Activated CD4-positive, alpha-beta T cell treated with anti-CD3 and anti-CD28 coated beads, Interleukin-2, amount 50 U/mL, for 4 hours (primary cell): ENCODE measurements around the gene VDR.
"Not testable (repeated sequence)": the region's sequence is repeated elsewhere in the genome, so short reads cannot be mapped to it uniquely, and the experiment has no call there.

Experiments
- DNase-seq, 2 experiments: peaks; one replicate each; pipeline ENCODE4 v3.0.0-alpha.2; 2020

VDR gene

DNA sequence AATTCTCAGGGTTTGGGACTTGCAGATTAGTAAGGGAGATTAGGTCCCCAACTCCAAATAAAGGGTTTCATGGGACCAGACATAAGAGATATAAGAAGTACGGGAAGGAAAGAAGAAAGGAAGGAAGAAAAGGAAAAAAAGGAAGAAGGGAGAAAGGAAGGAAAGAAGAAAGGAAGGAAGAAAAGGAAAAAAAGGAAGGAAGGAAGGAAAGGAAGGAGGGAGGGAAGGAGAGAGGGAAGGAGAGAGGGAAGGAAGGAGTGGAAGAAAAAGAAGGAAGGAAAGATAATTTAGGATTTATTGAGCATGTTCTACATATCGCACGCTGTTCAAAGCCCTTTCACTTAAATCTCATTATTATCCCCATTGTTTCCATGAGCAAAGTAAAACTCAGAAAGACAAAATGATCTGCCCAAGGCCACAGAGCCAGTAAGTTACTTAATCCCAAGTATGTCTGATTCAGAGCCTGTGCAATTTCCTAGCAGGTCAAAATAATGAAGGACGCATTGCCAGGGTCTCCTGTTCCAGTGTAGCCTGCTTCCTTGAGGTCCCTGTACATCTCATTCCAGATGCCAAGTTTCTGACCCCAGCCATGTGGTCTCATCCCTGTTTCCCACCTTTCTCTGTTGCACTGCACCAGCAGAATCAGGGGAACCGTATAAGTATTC is 81.2 kb downstream of the VDR start:
- no peak for DNase-seq

DNA sequence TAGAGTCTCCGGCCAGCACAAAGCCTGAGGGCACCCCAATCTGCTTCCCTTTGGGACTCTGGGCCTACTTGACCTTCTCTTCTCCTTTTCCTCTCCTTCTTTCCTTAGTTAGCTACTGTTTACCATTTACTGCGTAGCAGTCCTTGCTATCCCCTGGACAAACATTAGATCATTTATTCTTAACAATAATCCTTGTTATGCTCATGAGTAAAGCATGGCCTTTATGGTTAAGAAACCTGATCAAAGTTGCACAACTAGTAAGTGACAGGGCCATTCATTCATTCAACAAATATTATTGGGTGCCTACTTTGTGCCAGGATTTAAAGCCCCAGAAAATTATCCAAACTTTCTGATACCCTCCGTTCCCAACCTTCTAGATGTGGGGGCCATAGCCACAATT is 81.9 kb downstream of the VDR start:
- DNase-seq: no peak

DNA sequence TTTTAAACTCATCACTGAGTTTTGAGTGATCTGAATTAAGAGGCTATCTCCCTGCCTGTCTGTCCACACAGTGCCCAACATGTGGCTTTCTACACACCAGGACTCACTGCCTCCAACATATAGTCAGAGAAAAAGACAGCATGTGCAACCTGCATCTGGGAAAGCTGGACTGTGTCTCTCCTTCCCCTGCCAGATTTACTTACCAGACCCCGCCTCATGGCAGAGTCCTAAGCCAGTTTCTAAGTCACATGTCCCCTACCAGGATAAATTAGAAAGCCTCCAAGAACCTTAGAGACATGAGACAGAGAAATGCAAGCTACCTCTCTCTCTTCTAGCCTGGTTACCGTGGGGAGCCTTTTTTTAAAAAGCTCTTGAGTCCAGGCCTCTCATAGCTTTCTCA is 82.4 kb downstream of the VDR start:
- DNase-seq: no peak

DNA sequence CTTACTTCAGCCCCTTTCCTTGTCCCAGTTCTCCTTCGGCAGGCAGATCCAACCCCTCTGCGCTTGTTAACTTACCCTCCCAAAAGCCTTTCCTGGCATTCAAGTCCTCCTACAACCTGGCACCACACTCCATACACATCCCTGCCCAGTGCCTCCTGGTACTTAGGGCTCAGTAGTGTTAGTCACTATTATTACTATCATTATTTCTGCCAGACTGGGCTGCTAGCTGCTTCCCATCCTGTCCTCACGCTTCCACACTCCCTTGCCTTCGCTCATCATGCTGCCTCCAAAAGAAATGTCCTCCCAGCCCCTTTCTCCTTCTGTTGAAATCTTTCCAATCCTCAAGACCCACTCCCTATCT is 83.5 kb downstream of the VDR start:
- DNase-seq: no peak

DNA sequence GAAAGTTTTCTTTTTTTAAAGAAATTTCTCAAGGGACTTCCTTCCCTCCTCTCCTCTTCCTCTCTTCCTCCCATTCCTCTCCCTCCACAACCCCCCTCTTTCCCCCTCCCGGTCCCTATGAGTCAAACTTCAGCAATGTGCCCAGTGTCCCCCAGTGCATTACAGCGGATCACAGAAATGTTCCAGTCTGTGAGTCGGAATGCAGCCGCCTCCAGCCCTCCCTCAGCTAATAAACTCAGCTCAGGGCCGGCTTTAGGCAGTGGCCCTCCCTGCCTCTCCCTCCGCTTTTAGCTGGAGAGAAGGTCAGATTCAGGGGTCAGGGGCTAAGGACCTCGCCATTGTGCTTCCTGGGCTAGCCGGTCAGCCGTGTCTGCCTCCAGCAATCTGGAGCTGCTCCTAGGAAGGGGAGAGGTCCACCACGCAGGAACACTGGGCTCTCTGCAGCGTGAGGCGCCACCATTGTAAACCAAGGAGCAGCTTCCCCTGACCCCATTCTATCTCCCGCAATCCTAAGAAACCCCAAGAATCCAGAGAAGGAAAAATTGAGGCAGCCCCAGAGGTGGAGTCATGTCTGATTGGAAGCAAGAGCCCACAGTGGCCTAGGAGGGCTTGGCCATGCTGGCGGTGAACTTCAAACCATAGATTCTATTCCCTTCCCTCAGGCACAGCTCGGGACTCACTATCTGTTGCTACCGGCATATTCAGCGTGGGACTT is 84.0 kb downstream of the VDR start:
- DNase-seq: no peak

DNA sequence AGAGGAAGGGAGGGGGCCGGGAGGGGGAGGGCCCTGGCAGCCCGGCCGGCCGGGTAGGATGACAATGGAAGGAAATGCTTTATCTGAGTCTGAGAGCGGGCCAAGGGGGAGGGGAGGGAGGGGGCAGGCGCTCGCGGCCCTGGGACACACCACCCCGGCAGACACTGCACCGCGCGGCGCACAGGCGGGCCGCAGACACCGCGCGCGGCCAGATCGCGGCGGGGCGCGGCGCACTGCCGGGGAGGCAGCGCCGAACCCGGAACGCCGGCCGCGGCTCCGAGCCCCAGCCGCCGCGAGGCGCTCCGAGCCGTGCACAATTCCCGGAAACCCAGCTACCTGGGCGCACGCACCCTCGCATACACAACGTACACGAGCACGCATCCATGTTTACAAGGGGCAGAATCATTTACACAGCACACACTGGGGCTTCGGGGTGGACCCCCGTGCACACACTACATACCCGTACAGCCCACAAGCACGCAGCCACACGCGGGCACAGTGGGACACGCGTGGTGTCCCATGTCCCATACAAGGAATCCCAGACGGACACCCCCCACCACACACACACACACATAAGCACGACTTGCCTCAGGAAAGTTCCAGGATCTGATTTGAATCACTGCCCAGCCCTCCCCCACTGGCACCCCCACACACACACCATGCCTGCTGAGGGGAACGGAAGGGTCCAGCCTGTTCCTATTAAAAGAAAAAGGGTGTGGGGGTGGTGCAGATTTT is 84.7 kb downstream of the VDR start, which contains the start of gene HDAC7:
TSS of gene HDAC7 (minus strand) at position 8 of the 735 bp plus-strand sequence. CDS start 118 bp downstream, outside the sequence.
- peak; percentile 68 to 76 for DNase-seq

DNA sequence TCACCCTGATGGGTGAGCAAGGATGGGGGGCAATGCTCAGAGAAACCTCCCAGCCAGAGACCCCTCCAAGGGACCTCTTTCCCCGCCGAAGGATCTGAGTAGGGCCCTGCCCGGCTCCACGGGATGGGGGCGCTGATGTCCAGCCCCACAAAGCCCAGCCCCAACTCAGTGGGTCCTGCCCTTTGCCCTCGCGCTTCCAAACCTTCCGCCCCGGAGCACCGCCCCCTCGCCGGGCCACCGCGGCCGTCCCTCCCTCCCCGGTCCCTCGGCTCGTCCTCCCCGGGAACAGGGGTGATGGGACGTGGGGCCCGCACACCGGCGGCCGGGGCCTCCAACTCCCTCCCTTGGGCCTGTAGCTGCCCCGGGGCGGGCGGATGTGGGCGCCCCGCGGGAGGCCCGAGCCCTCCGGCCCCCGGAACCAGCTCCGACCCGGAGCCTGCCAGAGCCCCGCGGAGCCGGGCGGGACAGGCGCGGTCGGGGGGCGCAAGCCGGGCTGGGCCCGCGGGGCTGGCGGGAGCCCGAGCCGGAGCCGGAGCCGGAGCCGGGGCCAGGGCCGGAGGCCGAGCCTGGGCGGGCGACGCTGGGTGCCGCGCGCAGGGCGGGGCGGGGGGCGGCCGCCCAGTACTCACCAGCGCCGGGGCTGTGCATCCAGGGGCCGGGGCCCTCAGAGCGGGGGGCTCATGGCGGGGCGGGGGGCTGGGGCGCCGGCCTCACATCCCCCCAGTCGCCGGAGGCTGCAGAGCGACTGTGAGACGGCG is 85.5 kb downstream of the VDR start:
- no peak for DNase-seq

DNA sequence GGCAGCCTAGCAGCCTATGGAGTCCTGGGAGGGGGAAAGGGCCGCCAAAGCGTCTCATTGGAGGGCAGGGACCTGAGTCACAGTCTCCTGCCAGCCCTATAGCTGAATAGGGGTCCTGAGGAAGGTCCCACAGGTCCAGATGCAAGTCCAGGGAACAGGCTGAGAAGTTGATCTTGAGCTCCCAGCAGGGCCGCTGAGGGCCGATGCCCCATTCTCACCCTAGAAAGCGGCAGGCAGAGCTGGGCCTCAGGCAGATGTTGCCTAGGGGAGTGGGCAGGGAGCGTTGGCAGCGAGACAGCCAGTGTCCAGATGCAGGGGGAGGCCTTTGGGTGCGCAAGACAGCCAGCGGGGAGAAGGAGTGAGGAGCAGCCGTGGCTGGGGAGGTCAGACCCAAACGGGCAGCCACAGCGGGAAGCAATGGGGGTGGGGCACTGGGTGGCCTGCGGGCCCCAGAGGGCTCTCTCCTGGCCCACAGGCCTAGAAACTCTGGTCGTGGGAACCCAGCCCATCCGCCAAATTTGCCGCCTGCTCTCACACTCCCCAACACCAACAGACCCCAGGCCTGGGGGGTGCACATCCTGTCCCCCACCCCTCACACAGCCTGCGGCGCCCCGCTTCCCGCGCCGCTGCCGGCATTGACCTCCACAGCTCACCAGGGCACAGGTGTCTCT is 86.2 kb downstream of the VDR start:
- DNase-seq: no peak

DNA sequence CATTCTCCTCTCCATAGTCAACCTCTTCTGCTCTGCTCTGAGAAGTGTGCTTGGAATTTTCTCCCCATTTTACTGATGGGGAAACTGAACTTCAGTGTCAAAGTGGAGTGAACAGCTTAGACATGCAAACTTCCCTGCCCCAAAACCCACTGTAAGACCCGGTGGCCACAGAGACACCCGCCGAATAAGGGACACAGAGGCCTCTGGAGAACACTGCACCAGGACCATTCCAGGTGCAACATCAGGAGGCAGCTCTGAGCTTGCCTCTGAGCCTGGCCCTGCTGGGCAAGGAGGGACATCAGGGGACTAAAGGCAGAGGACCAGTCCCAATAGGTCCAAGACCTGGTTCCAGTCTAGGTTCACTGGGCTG is 86.8 kb downstream of the VDR start:
- DNase-seq: no peak

DNA sequence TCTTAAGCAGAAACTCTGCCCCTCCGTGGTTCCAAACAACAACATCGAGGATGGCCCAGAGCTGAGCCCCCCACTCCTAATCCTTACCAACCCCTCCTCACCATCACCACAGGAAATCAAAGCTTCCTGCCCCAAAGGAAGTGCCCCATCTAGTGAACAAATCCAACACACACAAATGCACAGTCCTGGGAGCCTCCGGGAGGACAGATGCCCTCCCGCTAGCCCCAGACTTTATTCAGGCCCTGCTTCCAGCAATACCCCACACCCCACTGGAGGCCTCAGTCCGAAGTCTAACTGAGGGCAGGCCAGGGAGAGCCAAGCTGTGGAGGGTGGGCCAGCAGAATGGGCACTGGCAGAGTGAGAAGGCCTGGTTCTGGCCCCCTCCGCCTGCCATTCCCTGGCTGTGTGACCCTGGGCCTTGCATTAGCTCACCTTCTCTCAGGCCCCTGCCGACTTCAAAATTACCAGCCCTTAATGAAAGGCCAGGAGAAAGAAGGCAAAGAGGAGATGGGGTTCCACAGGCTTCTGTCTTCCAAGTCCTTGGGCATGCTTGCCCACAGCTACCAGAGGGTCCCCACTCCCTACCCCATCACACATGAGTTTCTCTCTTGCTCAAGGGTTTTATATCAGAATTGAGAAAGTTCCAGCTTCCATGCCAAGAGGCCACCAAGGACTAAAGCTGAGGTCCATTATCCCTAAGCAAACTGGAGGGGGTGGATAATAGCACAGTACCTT is 87.4 kb downstream of the VDR start:
- DNase-seq: no peak

DNA sequence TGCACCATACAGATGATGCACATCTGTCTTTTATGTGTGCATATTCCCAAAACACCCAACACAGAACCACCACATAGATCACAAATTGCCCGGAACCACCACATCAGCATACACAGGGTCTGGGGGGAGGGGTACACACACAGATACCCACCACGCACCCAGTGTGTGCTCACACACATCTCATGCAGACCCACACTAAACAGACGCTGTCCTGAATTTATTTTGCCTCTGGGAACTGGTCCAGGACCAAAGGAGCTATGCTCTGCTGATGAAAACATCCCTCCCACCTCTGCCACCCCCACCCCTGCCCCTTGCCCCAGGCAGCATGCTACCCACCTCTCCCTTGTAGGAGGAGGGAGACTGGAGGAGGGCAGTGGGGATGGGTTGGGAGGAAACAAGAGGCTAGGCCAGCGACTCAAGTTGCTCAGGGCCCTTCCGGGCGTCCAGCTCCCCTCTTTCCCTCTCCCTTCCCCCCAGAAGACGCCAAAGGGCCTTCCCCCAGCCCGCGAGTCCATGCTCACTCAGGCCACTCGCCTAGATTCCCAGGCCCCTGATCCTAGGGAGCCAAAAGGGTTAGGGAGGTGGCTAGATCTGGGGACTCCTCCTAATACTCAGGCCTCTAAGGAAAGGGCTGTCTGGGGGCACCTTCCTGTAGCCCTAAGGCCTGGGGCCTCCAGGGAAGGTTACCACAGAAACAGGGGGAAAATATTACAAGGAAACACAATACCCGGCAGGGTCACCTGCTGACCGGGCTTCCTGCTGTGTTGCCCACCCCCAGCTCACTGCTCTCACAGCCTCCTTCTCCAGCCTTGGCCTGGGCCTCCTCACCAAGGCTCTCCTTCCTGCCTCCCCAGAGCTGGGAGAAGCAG is 88.2 kb downstream of the VDR start:
- no peak for DNase-seq

DNA sequence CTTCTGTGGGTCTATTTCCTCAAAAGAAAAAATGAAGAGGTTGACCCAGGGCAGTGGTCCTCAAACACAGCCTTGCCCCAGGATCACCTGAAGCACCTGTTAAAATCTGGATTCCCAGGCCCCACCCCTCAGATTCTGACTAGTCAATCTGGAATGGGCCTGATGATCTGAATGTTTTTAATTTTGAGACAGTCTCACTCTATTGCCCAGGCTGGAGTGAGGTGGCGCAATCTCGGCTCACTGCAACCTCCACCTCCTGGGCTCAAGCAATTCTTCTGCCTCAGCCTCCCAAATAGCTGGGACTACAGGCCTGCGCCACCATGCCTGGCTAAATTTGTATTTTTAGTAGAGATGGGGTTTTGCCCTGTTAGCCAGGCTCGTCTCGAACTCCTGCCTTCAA is 89.3 kb downstream of the VDR start:
- DNase-seq: not testable (repeated sequence)

DNA sequence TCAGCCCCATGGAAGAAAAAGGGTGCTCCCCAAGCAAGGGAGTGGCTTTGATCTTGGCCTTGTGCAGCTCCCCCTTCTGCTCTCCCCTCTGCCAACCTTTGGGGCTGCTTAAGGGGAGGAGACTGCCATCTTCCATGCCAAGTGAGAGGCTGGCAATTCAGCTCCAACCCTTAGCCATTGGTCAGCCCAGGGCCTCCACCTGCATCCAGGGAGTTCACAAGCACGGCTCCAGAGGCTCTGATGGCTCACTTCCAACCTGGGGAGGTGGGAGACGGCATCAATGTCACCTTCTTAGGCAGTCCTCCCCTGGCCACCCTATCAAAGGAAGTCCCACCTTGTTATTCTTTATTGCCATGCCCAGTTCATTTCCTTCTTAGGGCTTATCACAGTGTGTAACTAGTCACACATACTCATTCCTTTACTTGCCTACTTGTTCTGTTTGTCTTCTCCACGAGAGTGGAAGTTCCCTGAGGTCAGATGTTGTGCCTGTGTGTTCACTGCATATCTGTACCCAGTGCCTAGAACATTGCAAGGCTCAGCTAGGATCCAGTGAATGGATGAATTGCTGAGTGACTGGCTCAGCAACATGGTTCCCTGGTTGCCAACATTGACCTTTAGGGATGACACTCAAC is 90.1 kb downstream of the VDR start:
- no peak for DNase-seq

DNA sequence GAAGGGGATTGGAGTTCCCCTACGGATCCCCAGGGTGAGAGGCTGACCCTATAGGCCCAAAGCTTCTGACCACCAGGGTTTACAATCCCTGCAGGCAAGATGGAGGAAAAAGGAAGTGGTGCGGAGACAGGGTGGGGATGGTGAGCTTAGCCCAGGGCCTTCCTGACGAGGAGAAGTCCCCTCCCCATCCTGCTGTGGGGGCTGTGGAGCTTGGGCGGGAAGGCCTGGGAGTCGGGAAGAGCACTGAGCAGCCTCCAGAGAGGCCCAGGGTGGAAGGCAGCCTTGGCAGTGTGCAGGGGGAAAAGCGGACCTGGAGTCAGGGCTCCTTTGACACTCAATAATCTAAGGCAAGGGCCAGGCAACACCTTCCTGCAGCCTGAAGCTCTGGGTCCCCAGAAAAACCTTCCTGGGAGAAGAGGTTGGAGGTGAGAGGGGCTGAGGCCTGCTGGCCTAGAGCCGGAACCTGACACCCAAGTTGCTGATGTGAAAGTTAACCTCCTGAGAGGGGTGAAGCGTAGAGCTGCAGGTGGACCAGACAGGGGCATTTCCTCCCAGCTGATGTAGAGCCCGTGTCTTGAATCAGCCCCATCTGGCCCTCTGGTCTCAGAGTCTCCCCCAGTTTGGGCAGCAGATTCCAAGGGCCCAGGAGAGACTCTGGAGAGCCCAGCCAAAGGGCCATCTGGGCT is 91.1 kb downstream of the VDR start:
- DNase-seq: no peak

DNA sequence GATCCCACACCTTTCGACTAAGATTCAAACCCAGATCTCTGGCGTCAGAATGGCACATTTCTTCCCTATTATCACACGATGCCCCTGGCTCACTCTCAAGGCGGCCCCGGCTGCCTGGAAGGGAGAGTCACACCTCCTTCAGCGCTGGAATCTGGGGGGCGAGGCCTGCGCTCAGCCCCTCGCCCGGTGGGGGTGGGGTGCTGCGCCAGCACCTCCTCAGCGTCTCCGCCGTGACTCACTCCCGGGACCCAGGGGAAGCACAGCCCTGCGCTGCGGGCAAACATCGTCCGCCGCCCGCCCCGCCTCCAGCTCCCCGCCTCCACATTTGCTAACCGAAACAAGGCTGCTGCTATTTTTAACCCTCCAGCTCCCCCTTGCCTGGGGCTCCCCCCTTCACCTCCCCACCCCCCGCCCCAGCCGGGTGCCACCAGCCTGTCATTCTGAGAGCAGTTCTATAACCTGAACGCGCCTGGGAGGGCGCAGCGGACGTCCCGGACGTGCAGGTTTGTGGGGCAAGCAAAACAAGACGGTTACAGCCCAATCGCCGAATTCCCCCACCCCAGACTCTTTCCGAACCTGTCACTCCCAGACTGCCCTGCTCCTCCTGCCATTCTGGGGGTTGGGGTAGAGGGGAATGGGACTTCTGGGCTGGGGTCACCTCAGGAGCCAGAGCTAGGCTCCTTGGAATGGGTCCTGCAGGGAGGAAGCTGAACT is 91.8 kb downstream of the VDR start:
- DNase-seq: peak; percentile 94 to 95

DNA sequence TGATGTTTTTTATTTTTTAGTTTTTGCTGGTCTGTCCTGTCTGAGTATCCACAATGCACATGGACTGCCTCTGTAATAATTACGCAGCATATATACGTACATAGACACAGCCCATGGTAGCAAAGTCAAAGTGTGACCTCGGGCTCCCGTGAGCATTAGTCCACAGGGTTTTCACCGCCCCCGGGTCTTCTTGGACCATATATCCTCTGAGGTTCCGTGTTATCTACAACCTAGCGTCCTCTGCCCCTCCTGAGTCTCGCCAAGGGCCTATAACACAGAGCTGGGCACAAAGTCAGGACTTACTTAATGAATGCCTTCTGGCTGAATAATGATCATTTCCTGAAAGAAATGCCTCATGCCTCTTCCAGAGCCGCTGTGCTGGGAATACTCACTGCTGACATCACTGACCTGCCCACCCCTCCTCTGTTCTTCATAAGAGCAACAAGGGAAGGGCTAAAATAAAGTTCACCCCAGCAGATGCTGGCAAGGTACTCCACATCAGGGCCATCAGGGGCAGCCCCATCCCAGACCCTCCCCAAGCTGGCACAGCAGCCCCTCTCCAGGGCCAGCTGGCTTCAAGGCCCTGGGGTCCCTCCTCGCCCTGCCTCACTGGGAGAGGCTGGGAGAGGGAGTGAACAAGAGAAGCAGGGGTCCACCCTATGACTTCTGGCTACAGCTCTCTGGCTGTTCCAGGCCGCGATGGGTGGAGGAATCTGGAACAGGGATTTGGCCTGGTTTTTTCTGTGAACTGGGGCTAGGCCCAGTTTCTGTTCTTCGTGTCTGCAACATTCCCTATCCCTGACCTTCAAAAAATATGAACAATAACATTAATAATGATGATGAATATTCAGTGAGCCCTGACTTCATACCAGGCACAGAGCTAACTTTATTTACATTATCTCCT is 93.0 kb downstream of the VDR start:
- DNase-seq: no peak

DNA sequence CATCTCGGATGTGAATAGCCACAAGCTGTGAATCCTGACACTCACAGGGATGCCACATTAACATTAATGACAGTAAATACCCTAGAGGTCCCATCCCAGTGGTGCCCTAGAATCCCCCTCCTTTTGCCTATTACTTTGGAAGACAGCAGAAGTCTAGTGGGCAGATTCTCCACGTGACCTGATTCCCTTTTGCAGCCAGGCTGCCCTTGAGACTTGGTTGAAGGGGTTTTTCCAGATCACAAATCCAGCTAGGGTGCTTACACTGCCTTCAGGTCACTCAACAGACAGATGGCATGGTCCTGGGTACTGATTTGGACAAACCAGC is 93.8 kb downstream of the VDR start:
- no peak for DNase-seq

DNA sequence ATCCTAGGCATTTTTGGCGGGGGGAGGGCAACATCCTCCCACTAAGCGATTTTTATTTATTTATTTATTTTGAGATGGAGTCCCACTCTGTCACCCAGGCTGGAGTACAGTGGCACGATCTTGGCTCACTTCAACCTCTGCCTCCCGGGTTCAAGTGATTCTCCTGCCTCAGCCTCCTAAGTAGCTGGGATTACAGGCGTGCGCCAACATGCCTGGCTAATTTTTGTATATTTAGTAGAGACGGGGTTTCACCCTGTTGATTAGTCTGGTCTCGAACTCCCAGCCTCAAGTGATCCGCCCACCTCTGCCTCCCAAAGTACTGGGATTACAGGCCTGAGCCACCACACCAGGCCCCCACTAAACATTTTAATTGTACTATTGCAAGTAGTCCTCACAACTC is 95.3 kb downstream of the VDR start:
- not testable (repeated sequence) for DNase-seq
